Neural progenitor cell (in vitro differentiated cells): Measurements from ENCODE around the gene LSM3. TPM values are rescaled to one million over a fixed set of nuclear protein-coding genes. Genes with fewer than 3 reads are reported as not detected.
A peak's percentile ranks its signal among the peaks of the same experiment; 100 is the strongest.

Experiments
- DNase-seq: peaks from one replicate; pipeline ENCODE4 v3.0.0-alpha.2; 2016; ENCODE audit warnings: low spot score
- H2AFZ ChIP-seq: fragments of 200-600 bp; sonication (generic); replicated peaks from 2 replicates; pipeline ENCODE4 v1.6.1; 2016; ENCODE audit warnings: antibody characterized with exemption
- H3F3A ChIP-seq: fragments of 200-600 bp; sonication (generic); 2 replicates; pipeline ENCODE4 v1.6.1; 2016; ENCODE audit warnings: antibody characterized with exemption, low read depth
- H3K27ac ChIP-seq: fragments of 200-600 bp; sonication (generic); 2 replicates; pipeline ENCODE4 v1.5.1; 2016; ENCODE audit warnings: mild to moderate bottlenecking
- H3K27me3 ChIP-seq: fragments of 200-600 bp; sonication (generic); 2 replicates; pipeline ENCODE4 v1.6.1; 2016; ENCODE audit warnings: mild to moderate bottlenecking, moderate library complexity
- H3K36me3 ChIP-seq: fragments of 200-600 bp; sonication (generic); 2 replicates; pipeline ENCODE4 v1.5.1; 2016
- H3K4me1 ChIP-seq: fragments of 200-600 bp; sonication (generic); 2 replicates; pipeline ENCODE4 v1.6.1; 2016; ENCODE audit warnings: mixed run types
- H3K4me2 ChIP-seq: fragments of 200-600 bp; sonication (generic); 2 replicates; pipeline ENCODE4 v1.6.1; 2016
- H3K4me3 ChIP-seq: fragments of 200-600 bp; sonication (generic); 2 replicates; pipeline ENCODE4 v1.5.1; 2016
- H3K79me2 ChIP-seq: fragments of 200-600 bp; sonication (generic); 2 replicates; pipeline ENCODE4 v1.6.1; 2016; ENCODE audit warnings: low read depth
- H3K9ac ChIP-seq: fragments of 200-600 bp; sonication (generic); 2 replicates; pipeline ENCODE4 v1.6.1; 2016
- H3K9me3 ChIP-seq: fragments of 200-600 bp; sonication (generic); 2 replicates; pipeline ENCODE4 v1.5.1; 2016; ENCODE audit warnings: low read depth
- H4K20me1 ChIP-seq: fragments of 200-600 bp; sonication (generic); 2 replicates; pipeline ENCODE4 v1.6.1; 2016; ENCODE audit warnings: low read depth
- H3K27ac Mint-ChIP-seq: 3 replicates; pipeline ENCODE4 v1.8.0; 2021; ENCODE audit warnings: mixed read lengths
- H3K27me3 Mint-ChIP-seq: 2 replicates; pipeline ENCODE4 v1.8.0; 2022; ENCODE audit warnings: low read depth, mild to moderate bottlenecking, inconsistent platforms, moderate library complexity, mixed read lengths; ENCODE audit not compliant: insufficient read depth
- H3K36me3 Mint-ChIP-seq: 3 replicates; pipeline ENCODE4 v1.8.0; 2021; ENCODE audit warnings: mixed read lengths
- H3K4me1 Mint-ChIP-seq: 3 replicates; pipeline ENCODE4 v1.8.0; 2021; ENCODE audit warnings: mixed read lengths
- H3K4me3 Mint-ChIP-seq: 3 replicates; pipeline ENCODE4 v1.8.0; 2021; ENCODE audit warnings: mild to moderate bottlenecking, moderate library complexity, mixed read lengths
- H3K9me3 Mint-ChIP-seq: 3 replicates; pipeline ENCODE4 v1.8.0; 2020; ENCODE audit warnings: mixed read lengths
- EZH2 ChIP-seq: fragments of 200-600 bp; sonication (generic); IDR thresholded peaks from 2 replicates; pipeline ENCODE4 v1.6.1; 2017; ENCODE audit warnings: antibody characterized with exemption, mild to moderate bottlenecking, moderate library complexity
- EZH2phosphoT487 ChIP-seq: fragments of 200-600 bp; sonication (generic); IDR thresholded peaks from 2 replicates; pipeline ENCODE4 v1.6.1; 2017; ENCODE audit warnings: antibody characterized with exemption
- total RNA-seq: library from RNA; depleted of rRNA; stranded (reverse); fragments of >200 nt; gene quantifications from 2 replicates; pipeline ENCODE4 v1.2.3, GENCODE V29; 2015; ENCODE audit warnings: low replicate concordance
- TF ChIP-seq, protein P1 (sequence below): fragments of 200-600 bp; sonication (generic); IDR thresholded peaks from 2 replicates; pipeline ENCODE4 v1.5.1; 2017; ENCODE audit warnings: antibody characterized with exemption, mild to moderate bottlenecking

The LSM3 gene
- total RNA-seq, 1 donor from 2014 or later: 36.2 TPM

DNA sequence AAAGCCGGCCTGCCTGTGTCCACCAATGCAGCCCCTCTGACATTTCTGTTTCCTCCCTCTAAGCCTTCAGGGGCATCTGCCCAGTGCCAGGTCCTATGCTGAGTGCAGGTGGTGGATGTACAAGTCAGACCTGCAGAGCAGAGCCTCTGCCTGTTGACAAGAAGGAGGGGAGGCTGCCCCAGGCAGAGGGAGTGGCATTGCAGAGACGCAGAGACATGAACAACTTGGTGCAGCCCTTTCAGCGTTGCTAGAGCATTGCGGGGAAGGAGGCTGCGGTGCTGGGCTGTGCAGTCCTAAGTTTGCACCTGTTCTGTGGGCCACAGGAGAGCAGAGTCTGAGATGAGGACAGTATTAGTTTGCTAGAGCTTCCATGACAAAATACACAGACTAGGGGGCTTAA, 65.2 kb downstream of the LSM3 start:
- Histone ChIP-seq H3K27me3 (no peaks in the 10 kb centered on the region), H3K79me2 (no peaks in the 10 kb centered on the region), H3K9me3 (no peaks in the 10 kb centered on the region), H2AFZ (no peak overlapping the region), H3K9ac (no peak overlapping the region), H4K20me1 (no peaks in the 10 kb centered on the region), H3K4me1 (peaks cover 11% of the 10 kb centered on the region), H3K4me2 (no peak overlapping the region), H3K36me3 (no peaks in the 10 kb centered on the region), H3F3A (peaks cover 6% of the 10 kb centered on the region), H3K27ac (no peak overlapping the region), H3K4me3 (no peak overlapping the region)
- TF ChIP-seq, protein P1, sequence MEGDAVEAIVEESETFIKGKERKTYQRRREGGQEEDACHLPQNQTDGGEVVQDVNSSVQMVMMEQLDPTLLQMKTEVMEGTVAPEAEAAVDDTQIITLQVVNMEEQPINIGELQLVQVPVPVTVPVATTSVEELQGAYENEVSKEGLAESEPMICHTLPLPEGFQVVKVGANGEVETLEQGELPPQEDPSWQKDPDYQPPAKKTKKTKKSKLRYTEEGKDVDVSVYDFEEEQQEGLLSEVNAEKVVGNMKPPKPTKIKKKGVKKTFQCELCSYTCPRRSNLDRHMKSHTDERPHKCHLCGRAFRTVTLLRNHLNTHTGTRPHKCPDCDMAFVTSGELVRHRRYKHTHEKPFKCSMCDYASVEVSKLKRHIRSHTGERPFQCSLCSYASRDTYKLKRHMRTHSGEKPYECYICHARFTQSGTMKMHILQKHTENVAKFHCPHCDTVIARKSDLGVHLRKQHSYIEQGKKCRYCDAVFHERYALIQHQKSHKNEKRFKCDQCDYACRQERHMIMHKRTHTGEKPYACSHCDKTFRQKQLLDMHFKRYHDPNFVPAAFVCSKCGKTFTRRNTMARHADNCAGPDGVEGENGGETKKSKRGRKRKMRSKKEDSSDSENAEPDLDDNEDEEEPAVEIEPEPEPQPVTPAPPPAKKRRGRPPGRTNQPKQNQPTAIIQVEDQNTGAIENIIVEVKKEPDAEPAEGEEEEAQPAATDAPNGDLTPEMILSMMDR: no peak
- TF ChIP-seq EZH2phosphoT487 (no peak), EZH2 (no peak)
- H3K36me3 Mint-ChIP-seq: no peaks in the 10 kb centered on the region
- H3K27me3 Mint-ChIP-seq: no peaks in the 10 kb centered on the region
- no peak overlapping the region for H3K27ac Mint-ChIP-seq
- H3K4me1 Mint-ChIP-seq: peaks cover 14% of the 10 kb centered on the region
- no peaks in the 10 kb centered on the region for H3K9me3 Mint-ChIP-seq
- no peak overlapping the region for H3K4me3 Mint-ChIP-seq
- no peak for DNase-seq

DNA sequence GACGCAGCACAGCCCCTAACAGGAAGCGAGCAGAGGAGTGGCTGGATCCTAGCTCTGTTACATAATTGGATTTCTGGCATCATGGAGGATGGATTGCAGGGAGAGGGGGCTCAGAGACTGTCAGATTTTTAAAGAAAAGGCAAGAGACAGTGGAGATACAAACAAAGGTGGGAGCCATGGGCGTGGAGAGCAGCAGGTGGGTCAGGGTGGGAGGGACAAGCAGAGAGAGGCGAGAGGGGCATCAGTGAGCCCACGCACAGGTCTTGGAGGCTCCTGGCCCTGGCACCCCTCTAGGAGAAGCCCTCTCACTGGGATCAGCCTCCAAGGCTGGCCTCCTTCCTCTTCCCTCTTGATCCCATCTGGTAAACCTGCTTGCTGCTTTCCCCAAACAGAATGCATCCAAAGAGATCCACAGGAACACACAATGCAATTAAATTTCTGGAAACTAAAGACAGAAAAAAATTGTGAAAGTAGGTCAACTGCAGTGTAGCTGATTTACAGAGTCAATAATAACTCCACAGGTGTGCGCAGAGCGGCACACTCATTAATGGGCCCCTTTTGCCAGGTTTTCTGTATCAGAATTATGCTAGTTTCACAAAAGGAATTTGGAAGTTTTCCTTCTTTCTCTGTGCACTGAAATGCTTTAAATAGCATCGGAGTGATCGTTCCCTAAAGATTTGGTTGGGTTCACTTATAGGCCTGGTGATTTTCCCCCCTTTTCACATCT, 66.1 kb downstream of the LSM3 start:
- no peak overlapping the region for H3K4me2 ChIP-seq
- Mint-ChIP-seq H3K4me1 (peaks cover 18% of the 10 kb centered on the region), H3K4me3 (no peak overlapping the region), H3K27ac (peak overlapping the region; percentile 16), H3K27me3 (no peaks in the 10 kb centered on the region), H3K9me3 (no peaks in the 10 kb centered on the region), H3K36me3 (no peaks in the 10 kb centered on the region)
- H3F3A ChIP-seq: peaks cover 6% of the 10 kb centered on the region
- H2AFZ ChIP-seq: no peak overlapping the region
- peaks cover 11% of the 10 kb centered on the region for H3K4me1 ChIP-seq
- H3K27me3 ChIP-seq: no peaks in the 10 kb centered on the region
- no peak overlapping the region for H3K9ac ChIP-seq
- no peaks in the 10 kb centered on the region for H3K79me2 ChIP-seq
- TF ChIP-seq, protein P1: no peak
- no peak for TF ChIP-seq EZH2phosphoT487
- no peak for TF ChIP-seq EZH2
- H3K4me3 ChIP-seq: no peak overlapping the region
- no peaks in the 10 kb centered on the region for H3K36me3 ChIP-seq
- no peaks in the 10 kb centered on the region for H4K20me1 ChIP-seq
- no peaks in the 10 kb centered on the region for H3K9me3 ChIP-seq
- no peak overlapping the region for H3K27ac ChIP-seq
- no peak for DNase-seq

DNA sequence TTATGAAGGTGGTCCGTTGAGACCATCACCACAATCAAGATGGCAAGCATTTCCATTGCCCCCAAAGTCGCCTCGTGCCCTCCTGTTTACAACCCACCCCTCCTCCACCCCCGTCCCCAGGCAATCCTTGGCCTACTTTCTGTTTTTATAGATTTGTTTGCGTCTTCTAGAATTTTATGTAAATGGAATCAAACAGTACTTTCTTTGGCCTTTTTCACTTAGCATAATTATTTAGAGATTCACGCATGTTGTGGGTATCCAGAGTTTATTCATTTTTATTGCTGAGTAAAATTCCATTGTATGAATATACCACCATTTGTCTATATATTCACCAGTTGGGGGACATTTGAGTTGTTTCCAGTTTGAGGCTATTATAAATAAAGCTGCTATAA, 66.6 kb downstream of the LSM3 start:
- Histone ChIP-seq H3K36me3 (no peaks in the 10 kb centered on the region), H2AFZ (no peak overlapping the region), H3K27me3 (no peaks in the 10 kb centered on the region), H4K20me1 (no peaks in the 10 kb centered on the region), H3K4me1 (peaks cover 11% of the 10 kb centered on the region), H3K9ac (no peak overlapping the region), H3F3A (peaks cover 6% of the 10 kb centered on the region), H3K4me3 (no peak overlapping the region), H3K9me3 (no peaks in the 10 kb centered on the region), H3K4me2 (no peak overlapping the region), H3K27ac (no peak overlapping the region), H3K79me2 (no peaks in the 10 kb centered on the region)
- H3K4me3 Mint-ChIP-seq: no peak overlapping the region
- peaks cover 18% of the 10 kb centered on the region for H3K4me1 Mint-ChIP-seq
- H3K27me3 Mint-ChIP-seq: no peaks in the 10 kb centered on the region
- TF ChIP-seq EZH2phosphoT487 (no peak), EZH2 (no peak)
- TF ChIP-seq, protein P1: no peak
- H3K27ac Mint-ChIP-seq: no peak overlapping the region
- no peak for DNase-seq
- H3K9me3 Mint-ChIP-seq: no peaks in the 10 kb centered on the region
- no peaks in the 10 kb centered on the region for H3K36me3 Mint-ChIP-seq
